Coronary artery (tissue), 2 donors: Measurements from ENCODE around the gene PDE8A.

Source experiments
- DNase-seq: peaks from one replicate; pipeline ENCODE4 v3.0.0-alpha.2; 2017; ENCODE audit warnings: low spot score
- H3K27ac ChIP-seq, 2 donors: fragments of 200-600 bp; sonication (generic); one replicate each; pipeline ENCODE4 v1.5.1; 2016 to 2019
- H3K4me3 ChIP-seq: fragments of 200-600 bp; sonication (generic); 2 replicates; pipeline ENCODE4 v1.5.1; 2016; ENCODE audit warnings: mild to moderate bottlenecking, moderate library complexity
- CTCF ChIP-seq: fragments of 200-600 bp; sonication (generic); IDR thresholded peaks from one replicate; pipeline ENCODE4 v1.5.1; 2019; ENCODE audit warnings: antibody characterized with exemption

PDE8A gene

GRCh38 chr15:85063088-85063487 is 81.4 kb downstream of the PDE8A start:
- TF ChIP-seq CTCF = no peak
- DNase-seq = no peak
- Histone ChIP-seq H3K4me3 (no peak overlapping the region), H3K27ac (no peak overlapping the region)

- DNase-seq = no peak
- H3K27ac ChIP-seq = no peak overlapping the region
- no peak for TF ChIP-seq CTCF
- no peak overlapping the region for H3K4me3 ChIP-seq
Observed at GRCh38 chr15:85063522-85064079, 81.9 kb downstream of the PDE8A start.

- Histone ChIP-seq H3K4me3 (no peak overlapping the region), H3K27ac (no peak overlapping the region)
- no peak for DNase-seq
- no peak for TF ChIP-seq CTCF
Observed at GRCh38 chr15:85064710-85065109, 83.1 kb downstream of the PDE8A start.

- Histone ChIP-seq H3K4me3 (no peak overlapping the region), H3K27ac (no peak overlapping the region)
- DNase-seq = no peak
- no peak for TF ChIP-seq CTCF
Observed at GRCh38 chr15:85071061-85071460, 89.4 kb downstream of the PDE8A start.

- no peak for TF ChIP-seq CTCF
- H3K27ac ChIP-seq = no peak overlapping the region
- no peak for DNase-seq
Observed at GRCh38 chr15:85071504-85071903, 89.8 kb downstream of the PDE8A start.

GRCh38 chr15:85072917-85073316 is 91.3 kb downstream of the PDE8A start:
- no peak for TF ChIP-seq CTCF
- H3K27ac ChIP-seq = no peak overlapping the region
- no peak for DNase-seq
- no peak overlapping the region for H3K4me3 ChIP-seq

More at GRCh38 chr15:85071504-85071903, 89.8 kb downstream of the PDE8A start:
- H3K4me3 ChIP-seq = no peak overlapping the region

GRCh38 chr15:85073556-85074194 is 92.0 kb downstream of the PDE8A start:
- H3K4me3 ChIP-seq = no peak overlapping the region
- no peak for TF ChIP-seq CTCF
- H3K27ac ChIP-seq = no peak overlapping the region
- DNase-seq = no peak
